GM23248 (cell line): ENCODE data around the gene ADAMTSL2. TPM values are rescaled to one million over a fixed set of nuclear protein-coding genes. Genes with fewer than 3 reads are reported as not detected.

Source experiments
- DNase-seq: peaks from one replicate; pipeline ENCODE4 v3.0.0-alpha.2; 2015
- H2AFZ ChIP-seq: fragments of 200-600 bp; sonication (generic); 2 replicates; pipeline ENCODE4 v1.6.1; 2016; ENCODE audit warnings: antibody characterized with exemption
- H3F3A ChIP-seq: fragments of 200-600 bp; sonication (generic); 2 replicates; pipeline ENCODE4 v1.6.1; 2016; ENCODE audit warnings: mild to moderate bottlenecking, antibody characterized with exemption, mixed run types; ENCODE audit not compliant: insufficient read depth
- H3K27ac ChIP-seq: fragments of 200-600 bp; sonication (generic); 2 replicates; pipeline ENCODE4 v1.5.1; 2016; ENCODE audit warnings: mild to moderate bottlenecking
- H3K27me3 ChIP-seq: fragments of 200-600 bp; sonication (generic); replicated peaks from 2 replicates; pipeline ENCODE4 v1.6.1; 2016; ENCODE audit warnings: mild to moderate bottlenecking; ENCODE audit not compliant: insufficient read depth
- H3K36me3 ChIP-seq: fragments of 200-600 bp; sonication (generic); 2 replicates; pipeline ENCODE4 v1.6.1; 2016; ENCODE audit warnings: low read depth, mild to moderate bottlenecking
- H3K4me1 ChIP-seq: fragments of 200-600 bp; sonication (generic); 2 replicates; pipeline ENCODE4 v1.6.1; 2016; ENCODE audit warnings: mild to moderate bottlenecking; ENCODE audit not compliant: insufficient read depth
- H3K4me2 ChIP-seq: fragments of 200-600 bp; sonication (generic); one replicate; pipeline ENCODE4 v1.6.1; 2016; ENCODE audit warnings: mild to moderate bottlenecking; ENCODE audit not compliant: unreplicated experiment
- H3K4me3 ChIP-seq: fragments of 200-600 bp; sonication (generic); 2 replicates; pipeline ENCODE4 v1.5.1; 2016; ENCODE audit warnings: mild to moderate bottlenecking
- H3K79me2 ChIP-seq: fragments of 200-600 bp; sonication (generic); 2 replicates; pipeline ENCODE4 v1.6.1; 2016; ENCODE audit warnings: mild to moderate bottlenecking; ENCODE audit not compliant: insufficient read depth
- H3K9ac ChIP-seq: fragments of 200-600 bp; sonication (generic); 2 replicates; pipeline ENCODE4 v1.6.1; 2016; ENCODE audit warnings: mild to moderate bottlenecking
- H3K9me2 ChIP-seq: fragments of 200-600 bp; sonication (generic); 2 replicates; pipeline ENCODE4 v1.6.1; 2016; ENCODE audit warnings: mixed run types, mild to moderate bottlenecking, moderate library complexity; ENCODE audit not compliant: insufficient read depth
- H3K9me3 ChIP-seq: fragments of 200-600 bp; sonication (generic); one replicate; pipeline ENCODE4 v1.6.1; 2017; ENCODE audit warnings: low read depth
- H4K20me1 ChIP-seq: fragments of 200-600 bp; sonication (generic); 2 replicates; pipeline ENCODE4 v1.6.0; 2016; ENCODE audit not compliant: insufficient read depth
- EZH2 ChIP-seq: fragments of 200-600 bp; sonication (generic); IDR thresholded peaks from 2 replicates; pipeline ENCODE4 v1.6.1; 2018; ENCODE audit warnings: antibody characterized with exemption, mild to moderate bottlenecking; ENCODE audit not compliant: insufficient read depth, poor library complexity, severe bottlenecking
- EZH2phosphoT487 ChIP-seq: fragments of 200-600 bp; sonication (generic); IDR thresholded peaks from 2 replicates; pipeline ENCODE4 v1.6.1; 2018; ENCODE audit warnings: antibody characterized with exemption, moderate library complexity, mild to moderate bottlenecking, low read depth; ENCODE audit not compliant: insufficient read depth
- WGBS, 2 experiments: methylation state at CpG; one replicate each; pipeline ENCODE4 v1.1.6; 2015 to 2017; ENCODE audit warnings: low lambda C conversion rate in 2 of 2, low coverage in 1 of 2; ENCODE audit errors: missing lambda C conversion rate in 2 of 2; 5-methylcytosine and 5-hydroxymethylcytosine counted together
- in situ Hi-C: fragments of 300-500 bp; cut with MboI; formaldehyde crosslinking; loops from 2 replicates; pipeline ENCODE4 v1.15.0; 2020
- polyA plus RNA-seq: library from polyadenylated mRNA; unstranded; fragments of >200 nt; fragmentation: Nextera tagmentation; extraction: Ambion mirVana; gene quantifications from 2 replicates; pipeline ENCODE4 v1.2.1, GENCODE V29; 2016
- total RNA-seq: library from RNA; depleted of rRNA; stranded (reverse); fragments of >200 nt; shearing (Covaris generic); gene quantifications from 2 replicates; pipeline ENCODE4 v1.2.3, GENCODE V29; 2014; rRNA removed

ADAMTSL2 gene
- total and polyA plus RNA-seq, 2 experiments from 2014 or later, result 0.11 TPM; not detected in 1

DNA sequence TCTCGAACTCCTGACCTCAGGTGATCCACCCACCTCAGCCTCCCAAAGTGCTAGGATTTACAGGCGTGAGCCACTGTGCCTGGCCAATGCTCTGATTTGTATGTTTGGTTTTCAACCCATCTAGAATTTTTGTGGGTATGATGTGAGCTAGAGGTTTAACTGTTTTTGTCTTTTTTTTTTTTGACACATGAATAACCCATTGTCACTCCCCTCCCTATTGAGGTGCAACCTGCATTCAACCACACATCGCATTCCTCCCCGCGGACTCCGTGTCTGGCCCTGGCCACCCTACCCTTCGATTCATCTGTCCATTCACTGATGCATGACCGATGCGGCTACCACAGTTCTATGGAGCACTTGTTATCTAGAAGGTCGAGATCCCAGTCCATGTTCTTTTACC is 84.2 kb downstream of the ADAMTSL2 start:
- Histone ChIP-seq H3K4me2 (no peak overlapping the region), H3K79me2 (no peaks in the 10 kb centered on the region), H3K27me3 (peaks cover 63% of the 10 kb centered on the region), H3K9me3 (no peaks in the 10 kb centered on the region), H3K4me3 (no peak overlapping the region), H3K4me1 (no peaks in the 10 kb centered on the region), H2AFZ (no peak overlapping the region), H3K27ac (no peak overlapping the region), H3K9me2 (no peaks in the 10 kb centered on the region), H3K9ac (no peak overlapping the region), H3K36me3 (no peaks in the 10 kb centered on the region), H4K20me1 (no peaks in the 10 kb centered on the region), H3F3A (no peaks in the 10 kb centered on the region)
- WGBS, 2 experiments, result 48 to 59% methylated on average over 10 of the region's 10 CpGs
- TF ChIP-seq EZH2 (no peak), EZH2phosphoT487 (no peak)
- no peak for DNase-seq
- in situ Hi-C loops, result no loop called here

DNA sequence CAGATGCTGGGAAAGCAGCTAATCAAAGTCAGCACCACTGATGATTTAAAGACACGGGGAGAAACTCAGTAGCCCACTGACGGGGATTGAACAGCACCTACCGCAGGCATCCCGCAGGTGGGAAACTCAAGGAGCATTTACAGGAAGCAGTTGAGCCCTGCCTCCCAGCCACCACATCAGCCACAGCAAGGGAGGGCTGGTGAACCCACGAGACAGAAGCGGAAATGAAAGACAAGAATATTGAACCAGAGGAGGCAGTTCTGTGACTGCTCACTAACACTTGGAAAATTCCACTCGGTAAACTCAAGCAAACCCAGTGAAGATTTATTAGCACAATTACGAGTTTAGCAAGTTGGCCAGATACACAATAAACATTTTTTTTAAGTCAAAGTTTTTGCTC is 85.3 kb downstream of the ADAMTSL2 start:
- Histone ChIP-seq H3K9me3 (no peaks in the 10 kb centered on the region), H2AFZ (no peak overlapping the region), H3F3A (no peaks in the 10 kb centered on the region), H3K9me2 (no peaks in the 10 kb centered on the region), H3K27me3 (peaks cover 54% of the 10 kb centered on the region), H4K20me1 (no peaks in the 10 kb centered on the region), H3K36me3 (no peaks in the 10 kb centered on the region), H3K4me1 (no peaks in the 10 kb centered on the region), H3K79me2 (no peaks in the 10 kb centered on the region), H3K4me3 (no peak overlapping the region), H3K9ac (no peak overlapping the region), H3K4me2 (no peak overlapping the region), H3K27ac (no peak overlapping the region)
- TF ChIP-seq EZH2 (no peak), EZH2phosphoT487 (no peak)
- in situ Hi-C loops, result no loop called here
- no peak for DNase-seq
- WGBS, 2 experiments, result 0 to 1% methylated on average over 8 of the region's 8 CpGs

GRCh38 chr9:133621725-133622267 is 87.3 kb downstream of the ADAMTSL2 start:
- Histone ChIP-seq H3K4me1 (no peaks in the 10 kb centered on the region), H2AFZ (no peak overlapping the region), H3K27ac (no peak overlapping the region), H4K20me1 (no peaks in the 10 kb centered on the region), H3K4me2 (no peak overlapping the region), H3K79me2 (no peaks in the 10 kb centered on the region), H3K4me3 (no peak overlapping the region), H3F3A (no peaks in the 10 kb centered on the region), H3K9ac (no peak overlapping the region), H3K27me3 (peaks cover 50% of the 10 kb centered on the region), H3K9me3 (no peaks in the 10 kb centered on the region), H3K9me2 (no peaks in the 10 kb centered on the region), H3K36me3 (no peaks in the 10 kb centered on the region)
- no peak for DNase-seq
- in situ Hi-C loops, result no loop called here
- TF ChIP-seq EZH2, result no peak
- TF ChIP-seq EZH2phosphoT487, result no peak
- 15 to 21% methylated on average over 11 of the region's 11 CpGs for WGBS, 2 experiments

GRCh38 chr9:133622555-133622954 is 88.1 kb downstream of the ADAMTSL2 start:
- in situ Hi-C loops, result no loop called here
- 44 to 48% methylated on average over 5 of the region's 5 CpGs for WGBS, 2 experiments
- Histone ChIP-seq H3K9ac (no peak overlapping the region), H3F3A (no peaks in the 10 kb centered on the region), H3K9me2 (no peaks in the 10 kb centered on the region), H3K4me2 (no peak overlapping the region), H3K4me1 (no peaks in the 10 kb centered on the region), H2AFZ (no peak overlapping the region), H3K4me3 (no peak overlapping the region), H3K79me2 (no peaks in the 10 kb centered on the region), H3K27me3 (peaks cover 50% of the 10 kb centered on the region), H3K9me3 (no peaks in the 10 kb centered on the region), H4K20me1 (no peaks in the 10 kb centered on the region), H3K36me3 (no peaks in the 10 kb centered on the region), H3K27ac (no peak overlapping the region)
- TF ChIP-seq EZH2 (no peak), EZH2phosphoT487 (no peak)
- DNase-seq, result no peak

Other genes starting within 250 kb of the ADAMTSL2 start
- gene SURF6, start 198.5 kb upstream of the ADAMTSL2 start, total RNA-seq, result 10.8 and 18.2 TPM in 2 replicates
- gene SURF6, start 198.5 kb upstream of the ADAMTSL2 start, polyA plus RNA-seq, result 13.4 and 14.8 TPM in 2 replicates
- 24.4 and 28.6 TPM in 2 replicates for gene MED22, start 186.6 kb upstream of the ADAMTSL2 start, total RNA-seq
- 14.1 and 14.5 TPM in 2 replicates for gene MED22, start 186.6 kb upstream of the ADAMTSL2 start, polyA plus RNA-seq
- gene RPL7A, start 186.5 kb upstream of the ADAMTSL2 start, total RNA-seq, result 1,262 and 1,382 TPM in 2 replicates
- 437 and 458 TPM in 2 replicates for gene RPL7A, start 186.5 kb upstream of the ADAMTSL2 start, polyA plus RNA-seq
- 27.7 and 29.1 TPM in 2 replicates for gene SURF1, start 178.2 kb upstream of the ADAMTSL2 start, total RNA-seq
- 57.4 and 62.9 TPM in 2 replicates for gene SURF1, start 178.2 kb upstream of the ADAMTSL2 start, polyA plus RNA-seq
- 6.3 and 14.8 TPM in 2 replicates for gene SURF2, start 178.2 kb upstream of the ADAMTSL2 start, total RNA-seq
- gene SURF2, start 178.2 kb upstream of the ADAMTSL2 start, polyA plus RNA-seq, result 23.4 and 24.4 TPM in 2 replicates
- 638 and 670 TPM in 2 replicates for gene SURF4, start 158.6 kb upstream of the ADAMTSL2 start, total RNA-seq
- 406 and 420 TPM in 2 replicates for gene SURF4, start 158.6 kb upstream of the ADAMTSL2 start, polyA plus RNA-seq
- 0.32 and 3.4 TPM in 2 replicates for gene STKLD1, start 158.3 kb upstream of the ADAMTSL2 start, total RNA-seq
- 0.38 and 1.5 TPM in 2 replicates for gene STKLD1, start 158.3 kb upstream of the ADAMTSL2 start, polyA plus RNA-seq
- gene REXO4, start 116.7 kb upstream of the ADAMTSL2 start, total RNA-seq, result 17.3 and 26.9 TPM in 2 replicates
- 17.5 and 22.1 TPM in 2 replicates for gene REXO4, start 116.7 kb upstream of the ADAMTSL2 start, polyA plus RNA-seq
- gene ADAMTS13, start 112.3 kb upstream of the ADAMTSL2 start, total RNA-seq, result 2.1 and 2.2 TPM in 2 replicates
- 0.86 and 1.4 TPM in 2 replicates for gene ADAMTS13, start 112.3 kb upstream of the ADAMTSL2 start, polyA plus RNA-seq
- gene CACFD1, start 74.7 kb upstream of the ADAMTSL2 start, total RNA-seq, result 7.0 and 8.5 TPM in 2 replicates
- gene CACFD1, start 74.7 kb upstream of the ADAMTSL2 start, polyA plus RNA-seq, result 4.7 and 5.1 TPM in 2 replicates
- gene SLC2A6, start 55.6 kb upstream of the ADAMTSL2 start, total RNA-seq, result 10.1 and 12.0 TPM in 2 replicates
- gene SLC2A6, start 55.6 kb upstream of the ADAMTSL2 start, polyA plus RNA-seq, result 6.8 and 8.6 TPM in 2 replicates
- not detected in 2 replicates for gene MYMK, start 9.7 kb upstream of the ADAMTSL2 start, total RNA-seq
- not detected in 2 replicates for gene MYMK, start 9.7 kb upstream of the ADAMTSL2 start, polyA plus RNA-seq
- gene FAM163B, start 74.7 kb downstream of the ADAMTSL2 start, total RNA-seq, result not detected in 2 replicates
- gene FAM163B, start 74.7 kb downstream of the ADAMTSL2 start, polyA plus RNA-seq, result not detected in 2 replicates
- not detected in 2 replicates for gene DBH, start 101.7 kb downstream of the ADAMTSL2 start, total RNA-seq
- gene DBH, start 101.7 kb downstream of the ADAMTSL2 start, polyA plus RNA-seq, result not detected in 2 replicates
- 0.89 and 2.4 TPM in 2 replicates for gene SARDH, start 203.6 kb downstream of the ADAMTSL2 start, total RNA-seq
- gene SARDH, start 203.6 kb downstream of the ADAMTSL2 start, polyA plus RNA-seq, result 0.16 and 0.30 TPM in 2 replicates